B cell (primary cell): Measurements from ENCODE around the gene EAPP. TPM values are rescaled to one million over a fixed set of nuclear protein-coding genes. Genes with fewer than 3 reads are reported as not detected.
"Not testable (repeated sequence)": the region's sequence is repeated elsewhere in the genome, so short reads cannot be mapped to it uniquely, and the experiment has no call there.

Source experiments
- ATAC-seq: fragments of 200-7000 bp; cut with Tn5 transposase; one replicate; pipeline ENCODE4 v1.10.0; 2021; ENCODE audit warnings: low read depth, mild to moderate bottlenecking, moderate number of reproducible peaks, moderate library complexity
- CTCF ChIA-PET: fragments of 350-600 bp; sonication (Branson Sonifier 250); formaldehyde crosslinking; loops from one replicate; lab custom pipeline; 2021; ENCODE audit warnings: antibody characterized with exemption, inconsistent platforms; lab: Charles Lee
- POLR2A ChIA-PET: fragments of 350-600 bp; sonication (Branson Sonifier 250); formaldehyde crosslinking; loops from one replicate; lab custom pipeline; 2021; ENCODE audit warnings: antibody characterized with exemption; lab: Charles Lee
- DNase-seq: peaks from one replicate; pipeline ENCODE4 v3.0.0; 2013
- H2AFZ ChIP-seq: 2 replicates; pipeline ENCODE4 v1.6.1; 2012; ENCODE audit warnings: mild to moderate bottlenecking, low read depth, low read length; ENCODE audit not compliant: insufficient read depth, poor library complexity, severe bottlenecking
- H3K27ac ChIP-seq, 2 donors: 1 replicate in 1 of 2; 2 replicates in 1 of 2; pipeline ENCODE4 v1.5.1; 2012 to 2013; ENCODE audit warnings: low read length in 2 of 2, mild to moderate bottlenecking in 2 of 2, moderate library complexity in 1 of 2
- H3K27me3 ChIP-seq, 4 experiments: fragments of 200-600 bp in 1 of 4; sonication (generic) in 1 of 4; replicated peaks in 1 of 4; 1 replicate in 2 of 4; 2 replicates in 2 of 4; pipeline versions ENCODE4 v1.6.1 to v1.7.0; 2013 to 2016; ENCODE audit warnings: low read length in 3 of 4, mild to moderate bottlenecking in 2 of 4, mixed read lengths in 1 of 4, moderate library complexity in 1 of 4; ENCODE audit not compliant: insufficient read depth in 4 of 4, control insufficient read depth in 3 of 4; ENCODE audit errors: control extremely low read depth in 1 of 4
- H3K36me3 ChIP-seq, 2 experiments: replicated peaks in 1 of 2; 1 replicate in 1 of 2; 2 replicates in 1 of 2; pipeline versions ENCODE4 v1.6.1 to v1.7.1; 2013; ENCODE audit warnings: low read length in 1 of 2; ENCODE audit not compliant: insufficient read depth in 2 of 2, control insufficient read depth in 1 of 2; ENCODE audit errors: control extremely low read depth in 1 of 2, extremely low read depth in 1 of 2
- H3K4me1 ChIP-seq, 2 donors: fragments of 200-600 bp in 1 of 2; sonication (generic) in 1 of 2; 1 replicate in 1 of 2; 2 replicates in 1 of 2; pipeline versions ENCODE4 v1.5.1 to v1.6.1; 2013 to 2017; ENCODE audit warnings: low read length in 2 of 2; ENCODE audit not compliant: control insufficient read depth in 2 of 2, insufficient read depth in 2 of 2
- H3K4me2 ChIP-seq: replicated peaks from 2 replicates; pipeline ENCODE3; 2012; ENCODE audit warnings: mild to moderate bottlenecking, low read depth, low read length; ENCODE audit not compliant: poor library complexity, severe bottlenecking
- H3K4me3 ChIP-seq, 5 experiments: fragments of 200-600 bp in 1 of 5; sonication (generic) in 1 of 5; 1 replicate in 3 of 5; 2 replicates in 2 of 5; pipeline versions ENCODE4 v1.5.1 to v1.7.0; 2011 to 2016; ENCODE audit warnings: low read length in 4 of 5, mild to moderate bottlenecking in 4 of 5, low read depth in 2 of 5, control low read depth in 1 of 5, moderate library complexity in 1 of 5; ENCODE audit not compliant: insufficient read depth in 1 of 5; ENCODE audit errors: control extremely low read depth in 1 of 5, extremely low read depth in 1 of 5
- H3K79me2 ChIP-seq: fragments of 200-600 bp; sonication (generic); one replicate; pipeline ENCODE4 v1.6.0; 2016; ENCODE audit warnings: low read length; ENCODE audit not compliant: control insufficient read depth, insufficient read depth
- H3K9ac ChIP-seq: fragments of 200-600 bp; sonication (generic); 2 replicates; pipeline ENCODE4 v1.6.1; 2017; ENCODE audit warnings: mild to moderate bottlenecking, low read length, moderate library complexity
- H3K9me3 ChIP-seq, 3 donors: one replicate each; pipeline versions ENCODE4 v1.6.1 to v1.7.1; 2013; ENCODE audit warnings: low read length in 2 of 3; ENCODE audit not compliant: control insufficient read depth in 2 of 3, insufficient read depth in 1 of 3; ENCODE audit errors: control extremely low read depth in 1 of 3
- H4K20me1 ChIP-seq: 2 replicates; pipeline ENCODE4 v1.6.0; 2012; ENCODE audit warnings: mild to moderate bottlenecking, low read length; ENCODE audit not compliant: insufficient read depth, control insufficient read depth, poor library complexity, severe bottlenecking
- H3K27ac Mint-ChIP-seq: one replicate; pipeline ENCODE4 v1.8.0; 2021; ENCODE audit warnings: mixed read lengths
- H3K27me3 Mint-ChIP-seq: one replicate; pipeline ENCODE4 v1.8.0; 2021; ENCODE audit warnings: mixed read lengths
- H3K4me1 Mint-ChIP-seq: one replicate; pipeline ENCODE4 v1.8.0; 2021; ENCODE audit warnings: mixed read lengths
- H3K4me3 Mint-ChIP-seq: one replicate; pipeline ENCODE4 v1.8.0; 2021; ENCODE audit warnings: mixed read lengths
- H3K9me3 Mint-ChIP-seq: one replicate; pipeline ENCODE4 v1.8.0; 2022; ENCODE audit warnings: mixed read lengths; ENCODE audit not compliant: insufficient read depth
- EZH2 ChIP-seq: IDR thresholded peaks from 2 replicates; pipeline ENCODE4 v1.6.1; 2012; ENCODE audit warnings: borderline replicate concordance, low read depth, mild to moderate bottlenecking, moderate library complexity, low read length; ENCODE audit not compliant: insufficient read depth, poor library complexity, severe bottlenecking
- whole genome bisulfite sequencing: methylation state at CpG from one replicate; pipeline ENCODE4 v1.1.5; 2013; ENCODE audit warnings: missing lambda C conversion rate; ENCODE audit not compliant: insufficient coverage; 5-methylcytosine and 5-hydroxymethylcytosine counted together
- intact Hi-C: fragments of 100-400 bp; cut with micrococcal nuclease; formaldehyde crosslinking; loops from one replicate; pipeline ENCODE4 v1.10.0; 2022
- polyA plus RNA-seq: library from polyadenylated mRNA; depleted of rRNA; stranded (reverse); fragments of >200 nt; gene quantifications from 2 replicates; pipeline ENCODE4 v1.2.3, GENCODE V29; 2012
- total RNA-seq, 2 donors: library from RNA; stranded (reverse); fragments of 120-200 nt in 1 of 2; gene quantifications; 1 replicate in 1 of 2; 2 replicates in 1 of 2; pipeline versions ENCODE4 v1.2.3 to v1.2.4, GENCODE V29; 2013 to 2022
- TF ChIP-seq, protein P1 (sequence below): fragments of 200-600 bp; IDR thresholded peaks from one replicate; pipeline ENCODE4 v1.8.0; 2022; ENCODE audit warnings: antibody characterized with exemption, mild to moderate bottlenecking

The EAPP gene
- total and polyA plus RNA-seq, 2 donors (not counting 1 experiment from before 2014, with no cell fraction given), result 36.2 to 58.0 TPM

DNA sequence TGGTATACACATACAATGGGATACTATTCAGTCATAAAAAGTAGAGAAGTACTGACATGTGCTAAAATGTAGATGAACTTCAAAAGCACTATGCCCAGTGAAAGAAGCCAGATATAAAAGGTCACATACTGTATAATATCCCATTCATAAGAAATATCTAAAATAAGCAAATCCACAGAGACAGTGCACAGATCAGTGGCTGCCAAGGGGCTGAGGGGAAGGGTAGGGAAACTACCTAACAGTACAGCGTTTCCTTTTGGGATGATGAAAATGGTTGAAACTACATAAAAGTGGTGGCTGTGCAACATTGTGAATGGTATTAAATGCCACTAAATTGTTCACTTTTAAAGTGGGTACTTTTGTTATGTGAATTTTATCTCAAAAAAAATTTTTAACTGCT, 11.9 kb downstream of the EAPP start:
- Histone ChIP-seq H2AFZ (no peak overlapping the region), H3K36me3 (peaks cover 14 to 73% of the 10 kb centered on the region in 2 experiments), H3K4me2 (no peak overlapping the region), H3K27ac (no peak overlapping the region), H3K79me2 (peaks cover 5% of the 10 kb centered on the region), H3K4me3 (no peak overlapping the region), H4K20me1 (no peaks in the 10 kb centered on the region), H3K9ac (no peak overlapping the region), H3K9me3 (no peaks in the 10 kb centered on the region), H3K27me3 (no peaks in the 10 kb centered on the region), H3K4me1 (no peaks in the 10 kb centered on the region)
- WGBS, result no CpG with 5 or more reads among the region's 1 CpG
- no peaks in the 10 kb centered on the region for H3K4me1 Mint-ChIP-seq
- ATAC-seq (no peak), DNase-seq (no peak)
- intact Hi-C loops, result no loop called here
- no peak overlapping the region for H3K27ac Mint-ChIP-seq
- TF ChIP-seq, protein P1, sequence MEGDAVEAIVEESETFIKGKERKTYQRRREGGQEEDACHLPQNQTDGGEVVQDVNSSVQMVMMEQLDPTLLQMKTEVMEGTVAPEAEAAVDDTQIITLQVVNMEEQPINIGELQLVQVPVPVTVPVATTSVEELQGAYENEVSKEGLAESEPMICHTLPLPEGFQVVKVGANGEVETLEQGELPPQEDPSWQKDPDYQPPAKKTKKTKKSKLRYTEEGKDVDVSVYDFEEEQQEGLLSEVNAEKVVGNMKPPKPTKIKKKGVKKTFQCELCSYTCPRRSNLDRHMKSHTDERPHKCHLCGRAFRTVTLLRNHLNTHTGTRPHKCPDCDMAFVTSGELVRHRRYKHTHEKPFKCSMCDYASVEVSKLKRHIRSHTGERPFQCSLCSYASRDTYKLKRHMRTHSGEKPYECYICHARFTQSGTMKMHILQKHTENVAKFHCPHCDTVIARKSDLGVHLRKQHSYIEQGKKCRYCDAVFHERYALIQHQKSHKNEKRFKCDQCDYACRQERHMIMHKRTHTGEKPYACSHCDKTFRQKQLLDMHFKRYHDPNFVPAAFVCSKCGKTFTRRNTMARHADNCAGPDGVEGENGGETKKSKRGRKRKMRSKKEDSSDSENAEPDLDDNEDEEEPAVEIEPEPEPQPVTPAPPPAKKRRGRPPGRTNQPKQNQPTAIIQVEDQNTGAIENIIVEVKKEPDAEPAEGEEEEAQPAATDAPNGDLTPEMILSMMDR, result no peak
- no peak for TF ChIP-seq EZH2
- no peaks in the 10 kb centered on the region for H3K9me3 Mint-ChIP-seq
- CTCF ChIA-PET, result no interaction called here
- POLR2A ChIA-PET, result no interaction called here
- no peaks in the 10 kb centered on the region for H3K27me3 Mint-ChIP-seq
- no peak overlapping the region for H3K4me3 Mint-ChIP-seq

DNA sequence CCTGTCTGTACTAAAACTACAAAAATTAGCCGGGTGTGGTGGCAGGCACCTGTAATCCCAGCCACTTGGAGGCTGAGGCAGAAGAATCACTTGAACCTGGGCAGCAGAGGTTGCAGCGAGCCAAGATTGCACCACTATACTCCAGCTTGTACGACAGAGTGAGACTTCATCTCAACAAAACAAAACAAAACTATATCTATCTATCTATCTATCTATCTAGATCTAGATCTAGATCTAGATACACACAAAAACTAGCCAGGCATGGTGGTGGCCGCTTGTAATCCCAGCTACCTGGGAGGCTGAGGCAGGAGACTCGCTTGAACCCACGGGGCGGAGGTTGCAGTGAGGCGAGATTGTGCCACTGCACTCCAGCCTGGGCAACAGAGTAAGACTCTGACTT, 15.3 kb downstream of the EAPP start:
- H3K4me2 ChIP-seq, ATAC-seq, DNase-seq, H3K27me3 ChIP-seq, H3K4me3 Mint-ChIP-seq, H3K4me1 ChIP-seq, H3K79me2 ChIP-seq, H2AFZ ChIP-seq, intact Hi-C loops, H3K27ac Mint-ChIP-seq, H3K27me3 Mint-ChIP-seq, H3K4me1 Mint-ChIP-seq, H3K9me3 Mint-ChIP-seq, H3K27ac ChIP-seq, H3K9ac ChIP-seq, H3K9me3 ChIP-seq, POLR2A ChIA-PET, H3K4me3 ChIP-seq, H4K20me1 ChIP-seq: not testable (repeated sequence)
- CTCF ChIA-PET, result interaction anchor here (0.6 kb wide), 1 partner anchor 353 kb away, joined by 3 read pairs; no protein-coding TSS in a partner anchor
- 96% methylated on average over 4 of the region's 8 CpGs for WGBS
- peaks cover 17 to 75% of the 10 kb centered on the region in 2 experiments for H3K36me3 ChIP-seq
